Neural crest cell (in vitro differentiated cells): Measurements from ENCODE around the gene TTR. TPM values are rescaled to one million over a fixed set of nuclear protein-coding genes. Genes with fewer than 3 reads are reported as not detected.

Experiments used
- DNase-seq: peaks from one replicate; pipeline ENCODE4 v3.0.0; 2021; ENCODE audit warnings: low read depth, mixed read lengths, low spot score
- H3K27ac Mint-ChIP-seq: one replicate; pipeline ENCODE4 v1.8.0; 2021; ENCODE audit warnings: mild to moderate bottlenecking, mixed read lengths; ENCODE audit not compliant: unreplicated experiment
- H3K27me3 Mint-ChIP-seq: 2 replicates; pipeline ENCODE4 v1.8.0; 2021; ENCODE audit warnings: low read depth, mild to moderate bottlenecking, mixed read lengths
- H3K36me3 Mint-ChIP-seq: 2 replicates; pipeline ENCODE4 v1.8.0; 2021; ENCODE audit warnings: low read depth, mild to moderate bottlenecking, mixed read lengths
- H3K4me1 Mint-ChIP-seq: 2 replicates; pipeline ENCODE4 v1.8.0; 2021; ENCODE audit warnings: mixed read lengths
- H3K4me3 Mint-ChIP-seq: one replicate; pipeline ENCODE4 v1.8.0; 2021; ENCODE audit warnings: mild to moderate bottlenecking, mixed read lengths
- H3K9me3 Mint-ChIP-seq: 2 replicates; pipeline ENCODE4 v1.8.0; 2021; ENCODE audit warnings: mixed read lengths
- CTCF ChIP-seq: fragments of 200-600 bp; sonication (generic); conservative IDR thresholded peaks from 2 replicates; pipeline ENCODE4 v1.5.0; 2021; ENCODE audit warnings: antibody characterized with exemption, mild to moderate bottlenecking
- total RNA-seq: library from RNA; stranded (reverse); gene quantifications from 2 replicates; pipeline ENCODE4 v1.2.1, GENCODE V29; 2021

Gene TTR
- total RNA-seq, 1 donor from 2014 or later: not detected

- Mint-ChIP-seq H3K4me3 (no peak overlapping the region), H3K36me3 (no peaks in the 10 kb centered on the region), H3K27me3 (no peaks in the 10 kb centered on the region), H3K27ac (no peak overlapping the region), H3K4me1 (peaks cover 15% of the 10 kb centered on the region), H3K9me3 (no peaks in the 10 kb centered on the region)
- TF ChIP-seq CTCF: peak; percentile 42
- DNase-seq: no peak
These were observed 27.9 kb upstream of the TTR start for GRCh38 chr18:31563778-31564177.

GRCh38 chr18:31565345-31565744 is 26.3 kb upstream of the TTR start:
- H3K27ac Mint-ChIP-seq: peak overlapping the region; percentile 54
- H3K9me3 Mint-ChIP-seq: no peaks in the 10 kb centered on the region
- no peak for DNase-seq
- no peaks in the 10 kb centered on the region for H3K36me3 Mint-ChIP-seq
- peaks cover 15% of the 10 kb centered on the region for H3K4me1 Mint-ChIP-seq
- H3K27me3 Mint-ChIP-seq: no peaks in the 10 kb centered on the region
- TF ChIP-seq CTCF: no peak
- H3K4me3 Mint-ChIP-seq: no peak overlapping the region

- Mint-ChIP-seq H3K36me3 (no peaks in the 10 kb centered on the region), H3K4me1 (peaks cover 16% of the 10 kb centered on the region), H3K9me3 (no peaks in the 10 kb centered on the region), H3K4me3 (no peak overlapping the region), H3K27me3 (no peaks in the 10 kb centered on the region), H3K27ac (no peak overlapping the region)
- no peak for DNase-seq
- no peak for TF ChIP-seq CTCF
These were observed 25.7 kb upstream of the TTR start for GRCh38 chr18:31565782-31566512.

GRCh38 chr18:31566576-31567306 is 24.9 kb upstream of the TTR start:
- Mint-ChIP-seq H3K27me3 (no peaks in the 10 kb centered on the region), H3K4me1 (peaks cover 21% of the 10 kb centered on the region), H3K36me3 (no peaks in the 10 kb centered on the region), H3K9me3 (no peaks in the 10 kb centered on the region), H3K4me3 (no peak overlapping the region), H3K27ac (no peak overlapping the region)
- no peak for TF ChIP-seq CTCF
- DNase-seq: no peak

- Mint-ChIP-seq H3K36me3 (no peaks in the 10 kb centered on the region), H3K4me3 (no peak overlapping the region), H3K9me3 (no peaks in the 10 kb centered on the region), H3K27ac (no peak overlapping the region), H3K27me3 (no peaks in the 10 kb centered on the region), H3K4me1 (peaks cover 13% of the 10 kb centered on the region)
- no peak for TF ChIP-seq CTCF
- no peak for DNase-seq
These were observed 19.3 kb upstream of the TTR start for GRCh38 chr18:31572368-31572767.
